ENCODE data around the gene CCDC34.

The CCDC34 gene

DNA sequence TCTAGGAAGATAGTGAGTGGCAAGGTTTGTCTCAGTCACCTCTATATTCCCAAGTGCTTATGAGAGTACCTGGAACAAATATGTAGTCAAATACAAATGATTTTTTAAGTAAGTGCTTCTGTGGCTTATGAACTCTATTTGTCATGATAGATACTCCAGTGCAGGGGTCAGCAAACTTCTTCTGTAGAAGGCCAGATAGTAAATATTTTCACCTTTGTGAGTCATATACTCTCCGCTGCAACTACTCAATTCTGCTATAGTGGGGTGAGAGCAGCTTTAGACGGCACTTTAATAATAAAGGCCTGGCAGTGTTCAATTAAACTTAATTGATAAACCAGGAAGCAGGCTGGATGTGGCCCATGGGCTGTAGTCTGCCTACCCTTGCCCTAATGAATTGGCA is 12.4 kb upstream of the CCDC34 start:
- Histone ChIP-seq H3K79me1 (ENCODE audit: low read length) (no peaks in the 10 kb centered on the region), H3K79me2 (ENCODE audit: control insufficient read depth, insufficient read depth, low read length) (no peaks in the 10 kb centered on the region), H2AK5ac (ENCODE audit: low read length) (no peak overlapping the region), H3K27me3 (ENCODE audit: insufficient read depth, low read length, poor library complexity) (no peaks in the 10 kb centered on the region), H3K4me1 (ENCODE audit: control insufficient read depth, low read depth, low read length) (no peaks in the 10 kb centered on the region), H4K8ac (ENCODE audit: low read depth, low read length) (no peak overlapping the region), H3K36me3 (ENCODE audit: control insufficient read depth, insufficient read depth, low read length) (no peaks in the 10 kb centered on the region), H2BK120ac (ENCODE audit: low read depth, low read length) (no peak overlapping the region), H3K56ac (ENCODE audit: low read length) (no peak overlapping the region), H3K27ac (ENCODE audit: low read depth, low read length) (no peak overlapping the region), H3K4ac (ENCODE audit: low read depth, low read length) (no peak overlapping the region), H3K4me2 (ENCODE audit: low read length) (no peak overlapping the region), H2BK5ac (ENCODE audit: low read length) (no peak overlapping the region), H3K4me3 (ENCODE audit: low read length) (no peak overlapping the region), H3K18ac (ENCODE audit: low read length) (no peak overlapping the region), H2BK15ac (replicated peaks; ENCODE audit: low read depth) (no peak overlapping the region), H3K23ac (ENCODE audit: low read length) (no peak overlapping the region), H3K9ac (ENCODE audit: low read length) (no peak overlapping the region), H4K5ac (ENCODE audit: low read length) (no peak overlapping the region)
- no CpG with 5 or more reads among the region's 2 CpGs for WGBS (ENCODE audit: extremely low coverage, insufficient coverage, low lambda C conversion rate)
- DNase-seq, result no peak

- Histone ChIP-seq H4K5ac (ENCODE audit: low read length) (no peak overlapping the region), H3K79me1 (ENCODE audit: low read length) (no peaks in the 10 kb centered on the region), H3K56ac (ENCODE audit: low read length) (no peak overlapping the region), H2BK120ac (ENCODE audit: low read depth, low read length) (no peak overlapping the region), H3K27me3 (ENCODE audit: insufficient read depth, low read length, poor library complexity) (no peaks in the 10 kb centered on the region), H2BK15ac (replicated peaks; ENCODE audit: low read depth) (no peak overlapping the region), H3K23ac (ENCODE audit: low read length) (no peak overlapping the region), H4K8ac (ENCODE audit: low read depth, low read length) (no peak overlapping the region), H3K27ac (ENCODE audit: low read depth, low read length) (no peak overlapping the region), H3K36me3 (ENCODE audit: control insufficient read depth, insufficient read depth, low read length) (no peaks in the 10 kb centered on the region), H3K79me2 (ENCODE audit: control insufficient read depth, insufficient read depth, low read length) (no peaks in the 10 kb centered on the region), H3K18ac (ENCODE audit: low read length) (no peak overlapping the region), H3K4me1 (ENCODE audit: control insufficient read depth, low read depth, low read length) (no peaks in the 10 kb centered on the region), H2BK5ac (ENCODE audit: low read length) (no peak overlapping the region), H3K4me2 (ENCODE audit: low read length) (no peak overlapping the region), H2AK5ac (ENCODE audit: low read length) (no peak overlapping the region), H3K4ac (ENCODE audit: low read depth, low read length) (no peak overlapping the region), H3K4me3 (ENCODE audit: low read length) (no peak overlapping the region), H3K9ac (ENCODE audit: low read length) (no peak overlapping the region)
- peak; percentile 50 for DNase-seq
- no CpG with 5 or more reads among the region's 6 CpGs for WGBS (ENCODE audit: extremely low coverage, insufficient coverage, low lambda C conversion rate)
Observed at GRCh38 chr11:27373856-27374602, 11.0 kb upstream of the CCDC34 start.

- WGBS (ENCODE audit: extremely low coverage, insufficient coverage, low lambda C conversion rate), result no CpG with 5 or more reads among the region's 3 CpGs
- no peak overlapping the region for H2BK5ac ChIP-seq (ENCODE audit: low read length)
- H3K4me2 ChIP-seq (ENCODE audit: low read length), result no peak overlapping the region
- H3K4me3 ChIP-seq (ENCODE audit: low read length), result no peak overlapping the region
- H3K18ac ChIP-seq (ENCODE audit: low read length), result no peak overlapping the region
- H3K56ac ChIP-seq (ENCODE audit: low read length), result no peak overlapping the region
- H3K23ac ChIP-seq (ENCODE audit: low read length), result no peak overlapping the region
- H2BK15ac ChIP-seq (replicated peaks; ENCODE audit: low read depth), result no peak overlapping the region
- H3K79me1 ChIP-seq (ENCODE audit: low read length), result no peaks in the 10 kb centered on the region
- H4K8ac ChIP-seq (ENCODE audit: low read depth, low read length), result no peak overlapping the region
- no peaks in the 10 kb centered on the region for H3K27me3 ChIP-seq (ENCODE audit: insufficient read depth, low read length, poor library complexity)
- H2BK120ac ChIP-seq (ENCODE audit: low read depth, low read length), result no peak overlapping the region
- no peak overlapping the region for H3K9ac ChIP-seq (ENCODE audit: low read length)
- DNase-seq, result no peak
- no peak overlapping the region for H3K4ac ChIP-seq (ENCODE audit: low read depth, low read length)
- no peaks in the 10 kb centered on the region for H3K4me1 ChIP-seq (ENCODE audit: control insufficient read depth, low read depth, low read length)
- H3K79me2 ChIP-seq (ENCODE audit: control insufficient read depth, insufficient read depth, low read length), result no peaks in the 10 kb centered on the region
- no peak overlapping the region for H4K5ac ChIP-seq (ENCODE audit: low read length)
- H2AK5ac ChIP-seq (ENCODE audit: low read length), result no peak overlapping the region
- H3K36me3 ChIP-seq (ENCODE audit: control insufficient read depth, insufficient read depth, low read length), result no peaks in the 10 kb centered on the region
- H3K27ac ChIP-seq (ENCODE audit: low read depth, low read length), result no peak overlapping the region
Observed at GRCh38 chr11:27373392-27373791, 10.4 kb upstream of the CCDC34 start.

- Histone ChIP-seq H3K4me3 (ENCODE audit: low read length) (no peak overlapping the region), H3K23ac (ENCODE audit: low read length) (no peak overlapping the region), H3K56ac (ENCODE audit: low read length) (no peak overlapping the region), H3K4me2 (ENCODE audit: low read length) (no peak overlapping the region), H3K27me3 (ENCODE audit: insufficient read depth, low read length, poor library complexity) (no peaks in the 10 kb centered on the region), H2AK5ac (ENCODE audit: low read length) (no peak overlapping the region), H4K8ac (ENCODE audit: low read depth, low read length) (no peak overlapping the region), H2BK15ac (replicated peaks; ENCODE audit: low read depth) (no peak overlapping the region), H2BK120ac (ENCODE audit: low read depth, low read length) (no peak overlapping the region), H3K18ac (ENCODE audit: low read length) (no peak overlapping the region), H3K4me1 (ENCODE audit: control insufficient read depth, low read depth, low read length) (no peaks in the 10 kb centered on the region), H3K79me2 (ENCODE audit: control insufficient read depth, insufficient read depth, low read length) (no peaks in the 10 kb centered on the region), H3K36me3 (ENCODE audit: control insufficient read depth, insufficient read depth, low read length) (no peaks in the 10 kb centered on the region), H3K4ac (ENCODE audit: low read depth, low read length) (no peak overlapping the region), H3K79me1 (ENCODE audit: low read length) (no peaks in the 10 kb centered on the region), H3K27ac (ENCODE audit: low read depth, low read length) (no peak overlapping the region), H3K9ac (ENCODE audit: low read length) (no peak overlapping the region), H4K5ac (ENCODE audit: low read length) (no peak overlapping the region), H2BK5ac (ENCODE audit: low read length) (no peak overlapping the region)
- no peak for DNase-seq
- no CpG with 5 or more reads among the region's 2 CpGs for WGBS (ENCODE audit: extremely low coverage, insufficient coverage, low lambda C conversion rate)
Observed at GRCh38 chr11:27372164-27372563, 9.1 kb upstream of the CCDC34 start.

- Histone ChIP-seq H3K4me3 (ENCODE audit: low read length) (no peak overlapping the region), H3K36me3 (ENCODE audit: control insufficient read depth, insufficient read depth, low read length) (no peaks in the 10 kb centered on the region), H3K9ac (ENCODE audit: low read length) (no peak overlapping the region), H3K56ac (ENCODE audit: low read length) (no peak overlapping the region), H3K4ac (ENCODE audit: low read depth, low read length) (no peak overlapping the region), H4K8ac (ENCODE audit: low read depth, low read length) (no peak overlapping the region), H3K18ac (ENCODE audit: low read length) (no peak overlapping the region), H2BK15ac (replicated peaks; ENCODE audit: low read depth) (no peak overlapping the region), H4K5ac (ENCODE audit: low read length) (no peak overlapping the region), H2BK120ac (ENCODE audit: low read depth, low read length) (no peak overlapping the region), H3K4me1 (ENCODE audit: control insufficient read depth, low read depth, low read length) (no peaks in the 10 kb centered on the region), H3K27ac (ENCODE audit: low read depth, low read length) (no peak overlapping the region), H2BK5ac (ENCODE audit: low read length) (no peak overlapping the region), H3K79me2 (ENCODE audit: control insufficient read depth, insufficient read depth, low read length) (no peaks in the 10 kb centered on the region), H2AK5ac (ENCODE audit: low read length) (no peak overlapping the region), H3K79me1 (ENCODE audit: low read length) (no peaks in the 10 kb centered on the region), H3K4me2 (ENCODE audit: low read length) (no peak overlapping the region), H3K27me3 (ENCODE audit: insufficient read depth, low read length, poor library complexity) (no peaks in the 10 kb centered on the region), H3K23ac (ENCODE audit: low read length) (no peak overlapping the region)
- no peak for DNase-seq
Observed at GRCh38 chr11:27371489-27371888, 8.5 kb upstream of the CCDC34 start.

DNA sequence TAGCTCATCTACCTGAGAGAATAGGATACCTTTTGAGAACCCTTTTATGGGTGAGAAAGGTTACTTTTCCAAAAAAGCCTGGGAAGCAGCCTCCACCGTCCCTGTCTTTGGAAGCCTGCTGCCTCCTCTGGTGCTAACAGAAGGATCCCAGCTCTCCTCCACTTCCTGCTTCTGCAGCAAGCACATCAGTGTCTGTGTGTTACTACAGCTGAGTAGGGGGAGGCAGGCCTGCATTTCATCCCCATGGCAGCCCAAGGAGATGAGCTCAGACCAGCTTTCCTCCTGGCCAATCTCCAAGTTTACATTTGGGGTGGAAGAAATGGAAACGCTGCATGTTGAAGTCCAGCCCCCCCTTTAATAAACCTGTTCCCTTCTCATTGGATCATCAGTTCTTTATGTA is 7.4 kb upstream of the CCDC34 start:
- H3K79me2 ChIP-seq (ENCODE audit: control insufficient read depth, insufficient read depth, low read length), result no peaks in the 10 kb centered on the region
- H2AK5ac ChIP-seq (ENCODE audit: low read length), result no peak overlapping the region
- H4K8ac ChIP-seq (ENCODE audit: low read depth, low read length), result no peak overlapping the region
- H3K23ac ChIP-seq (ENCODE audit: low read length), result no peak overlapping the region
- H2BK120ac ChIP-seq (ENCODE audit: low read depth, low read length), result no peak overlapping the region
- H3K27me3 ChIP-seq (ENCODE audit: insufficient read depth, low read length, poor library complexity), result no peaks in the 10 kb centered on the region
- H3K9ac ChIP-seq (ENCODE audit: low read length), result no peak overlapping the region
- DNase-seq, result peak; percentile 90
- H3K4ac ChIP-seq (ENCODE audit: low read depth, low read length), result no peak overlapping the region
- peak overlapping the region; percentile 9 for H3K56ac ChIP-seq (ENCODE audit: low read length)
- no peaks in the 10 kb centered on the region for H3K36me3 ChIP-seq (ENCODE audit: control insufficient read depth, insufficient read depth, low read length)
- no peak overlapping the region for H2BK15ac ChIP-seq (replicated peaks; ENCODE audit: low read depth)
- H3K4me2 ChIP-seq (ENCODE audit: low read length), result no peak overlapping the region
- no peak overlapping the region for H3K18ac ChIP-seq (ENCODE audit: low read length)
- no peak overlapping the region for H3K4me3 ChIP-seq (ENCODE audit: low read length)
- H4K5ac ChIP-seq (ENCODE audit: low read length), result no peak overlapping the region
- WGBS (ENCODE audit: extremely low coverage, insufficient coverage, low lambda C conversion rate), result no CpG with 5 or more reads among the region's 2 CpGs
- no peak overlapping the region for H3K27ac ChIP-seq (ENCODE audit: low read depth, low read length)
- H3K79me1 ChIP-seq (ENCODE audit: low read length), result no peaks in the 10 kb centered on the region
- no peaks in the 10 kb centered on the region for H3K4me1 ChIP-seq (ENCODE audit: control insufficient read depth, low read depth, low read length)
- no peak overlapping the region for H2BK5ac ChIP-seq (ENCODE audit: low read length)

Measured in mesendoderm (in vitro differentiated cells).